ENCODE results near the gene WNT16. TPM values are rescaled to one million over a fixed set of nuclear protein-coding genes. Genes with fewer than 3 reads are reported as not detected.
"Not testable (repeated sequence)": the region's sequence is repeated elsewhere in the genome, so short reads cannot be mapped to it uniquely, and the experiment has no call there.

Gene WNT16, protein sequence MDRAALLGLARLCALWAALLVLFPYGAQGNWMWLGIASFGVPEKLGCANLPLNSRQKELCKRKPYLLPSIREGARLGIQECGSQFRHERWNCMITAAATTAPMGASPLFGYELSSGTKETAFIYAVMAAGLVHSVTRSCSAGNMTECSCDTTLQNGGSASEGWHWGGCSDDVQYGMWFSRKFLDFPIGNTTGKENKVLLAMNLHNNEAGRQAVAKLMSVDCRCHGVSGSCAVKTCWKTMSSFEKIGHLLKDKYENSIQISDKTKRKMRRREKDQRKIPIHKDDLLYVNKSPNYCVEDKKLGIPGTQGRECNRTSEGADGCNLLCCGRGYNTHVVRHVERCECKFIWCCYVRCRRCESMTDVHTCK
- under 1 TPM in 1 of 4 donors, not detected in 3; 0.11 TPM for polyA plus RNA-seq (ENCODE audit: insufficient read length in 4 of 4)

DNA sequence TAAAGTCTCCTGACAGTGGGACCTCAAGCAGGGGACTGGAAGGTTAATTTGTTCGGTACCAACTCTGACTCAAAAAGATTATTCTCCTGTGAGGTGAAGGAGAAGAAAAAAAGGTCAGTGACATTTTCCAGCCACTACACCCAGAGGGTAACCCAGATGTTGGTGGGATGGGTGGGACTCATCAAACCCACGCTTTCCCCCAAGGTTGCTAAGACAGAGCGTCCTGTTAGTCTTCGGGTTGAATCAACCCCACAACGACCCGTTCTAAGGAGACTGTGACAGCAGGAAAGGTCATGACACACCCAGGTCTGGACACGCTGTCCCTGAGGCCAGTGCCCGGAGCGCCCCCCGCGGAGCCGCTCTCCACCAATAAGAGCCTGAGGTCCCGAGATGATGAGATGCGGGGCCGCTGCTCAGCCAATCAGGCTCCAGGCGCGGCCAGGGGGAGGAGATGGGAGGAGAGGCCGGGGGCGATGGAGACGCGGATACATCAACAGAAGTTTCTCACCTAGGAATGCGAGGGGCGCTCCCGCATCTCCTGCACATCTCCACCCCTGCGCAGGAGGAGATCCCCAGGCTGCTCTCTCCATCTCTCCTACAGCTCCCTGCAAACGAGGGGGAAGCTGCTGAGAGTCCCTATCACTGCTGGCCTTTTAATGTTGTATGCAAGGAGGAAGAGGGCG is at the start of gene WNT16:
Gene WNT16 (plus strand): TSS at position 493 of the 683 bp plus-strand sequence. CDS start 293 bp downstream, outside the sequence.
- no peak for DNase-seq (ENCODE audit: low read depth in 4 of 4, low spot score in 3 of 4)

DNA sequence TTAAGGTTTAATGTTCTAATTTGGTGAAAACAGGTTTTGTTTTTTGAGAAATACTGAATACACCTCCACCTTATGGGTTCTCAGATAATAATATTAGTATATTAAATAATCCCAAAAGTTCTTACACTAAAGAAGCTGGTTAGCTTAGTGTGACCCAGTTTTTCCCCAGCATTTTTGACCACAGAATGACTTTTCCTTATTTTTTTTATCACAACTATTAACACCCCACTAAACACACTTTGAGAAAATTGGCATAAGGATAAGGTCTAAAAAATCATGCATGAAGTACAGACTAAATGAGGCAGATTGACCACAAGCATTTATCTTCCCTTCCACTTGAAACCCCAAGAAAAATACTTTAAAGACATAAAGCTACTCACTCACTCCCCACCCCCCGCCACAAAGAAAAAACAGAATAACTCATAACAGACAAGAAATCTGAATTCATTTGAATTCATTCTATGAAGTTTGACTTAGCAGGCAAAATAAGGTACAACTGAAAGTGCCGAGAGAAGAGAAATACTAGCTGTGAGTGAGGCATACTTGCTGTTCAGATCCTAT is 49.7 kb upstream of the WNT16 start:
- DNase-seq (ENCODE audit: low read depth in 4 of 4, low spot score in 3 of 4): no peak

DNA sequence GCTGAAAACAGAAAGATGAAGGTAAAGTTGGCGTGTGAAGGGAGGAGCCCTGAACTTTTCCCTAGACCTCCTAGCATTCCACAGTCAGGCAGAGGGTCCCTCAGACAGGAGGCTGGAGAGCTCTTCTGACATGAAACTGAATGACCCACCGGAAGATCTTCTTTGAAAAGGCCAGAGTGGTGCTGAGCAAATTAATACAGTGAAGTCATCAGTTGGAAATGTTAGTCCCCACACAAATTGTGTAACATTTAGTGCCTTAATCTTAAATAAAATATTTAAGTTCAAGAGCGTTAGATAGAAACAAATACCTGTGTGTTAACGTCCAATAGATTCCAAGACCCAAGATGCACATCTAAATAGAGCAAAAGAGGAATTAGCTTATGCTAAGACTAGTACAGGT is 49.0 kb upstream of the WNT16 start:
- DNase-seq (ENCODE audit: low read depth in 4 of 4, low spot score in 3 of 4): no peak

DNA sequence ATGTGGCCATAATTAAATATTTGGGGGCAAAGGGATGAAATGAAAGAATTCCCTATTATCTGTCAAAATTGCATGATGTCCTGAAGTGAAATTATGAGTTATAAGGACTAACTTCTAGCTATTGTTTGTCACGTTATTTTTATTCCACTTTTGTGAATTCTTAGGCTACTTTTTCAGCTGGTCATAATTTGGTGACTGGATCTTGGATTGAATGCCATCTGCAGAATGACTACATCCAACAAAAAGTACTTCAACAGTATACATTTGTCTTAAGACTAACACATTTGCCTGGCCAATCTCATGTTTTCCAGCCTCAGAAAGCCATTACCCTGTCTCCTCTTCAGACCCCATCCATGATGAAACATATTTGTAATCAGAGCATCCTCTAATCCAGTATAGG is 48.1 kb upstream of the WNT16 start:
- no peak for DNase-seq (ENCODE audit: low read depth in 4 of 4, low spot score in 3 of 4)

DNA sequence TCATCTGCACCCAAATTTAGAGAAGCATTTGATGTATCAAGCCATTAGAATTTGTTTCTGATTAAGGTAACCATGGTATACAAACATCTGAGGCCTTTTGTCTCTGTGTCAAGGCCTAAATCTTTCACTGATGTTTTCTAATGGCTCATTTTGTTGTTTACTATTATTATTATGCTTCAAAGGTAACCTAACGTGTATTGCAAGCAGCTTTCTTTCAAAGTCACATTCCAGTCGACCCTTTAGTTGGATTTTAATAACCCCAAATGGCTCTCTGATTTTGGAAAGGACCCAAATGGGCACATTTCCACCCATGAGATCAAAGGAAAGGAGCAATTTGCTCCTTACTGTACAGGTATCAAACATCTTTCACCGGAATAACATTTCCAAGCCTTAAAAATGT is 46.7 kb upstream of the WNT16 start:
- DNase-seq (ENCODE audit: low read depth in 4 of 4, low spot score in 3 of 4): no peak

DNA sequence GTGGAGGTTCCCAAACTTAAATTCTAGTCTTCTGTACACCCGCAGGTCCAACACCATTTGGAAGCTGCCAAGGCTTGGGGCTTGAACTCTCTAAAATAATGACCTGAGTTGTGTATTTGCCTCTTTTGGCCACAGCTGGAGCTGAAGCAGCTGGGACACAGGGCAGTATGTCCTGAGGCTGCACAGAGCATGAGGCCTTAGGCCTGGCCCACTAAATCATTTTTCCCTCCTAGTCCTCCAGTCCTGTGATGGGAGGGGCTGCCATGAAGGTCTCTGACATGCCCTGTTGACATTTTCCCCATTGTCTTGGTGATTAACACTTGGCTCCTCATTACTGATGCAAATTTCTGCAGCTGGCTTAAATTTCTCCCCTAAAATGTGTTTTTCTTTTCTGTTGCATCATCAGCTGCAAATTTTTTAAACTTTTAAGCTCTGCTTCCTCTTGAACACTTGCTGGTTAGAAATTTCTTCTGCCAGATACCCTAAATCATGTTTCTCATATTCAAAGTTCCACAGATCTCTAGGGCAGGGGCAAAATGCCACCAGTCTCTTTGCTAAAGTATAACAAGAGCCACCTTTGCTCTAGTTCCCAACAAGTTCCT is 43.6 kb upstream of the WNT16 start:
- no peak for DNase-seq (ENCODE audit: low read depth in 4 of 4, low spot score in 3 of 4)

DNA sequence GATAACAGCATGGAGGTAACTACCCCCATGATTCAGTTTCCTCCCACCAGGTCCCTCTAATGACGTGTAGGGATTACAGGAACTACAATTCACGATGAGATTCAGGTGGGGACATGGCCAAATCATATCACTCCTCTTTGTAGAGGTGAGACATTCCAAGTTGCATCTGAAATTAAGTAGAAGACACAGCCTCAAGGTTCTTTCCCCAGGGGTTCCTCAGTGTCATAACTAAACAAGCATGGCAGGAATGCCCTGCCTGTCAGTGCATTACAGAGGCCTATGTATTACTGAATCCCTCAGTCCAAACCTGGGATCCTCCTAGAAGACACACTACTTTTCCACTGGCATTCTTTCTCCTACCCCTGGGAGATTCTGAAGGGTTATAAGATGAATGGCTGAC is 42.6 kb upstream of the WNT16 start:
- DNase-seq (ENCODE audit: low read depth in 4 of 4, low spot score in 3 of 4): no peak

DNA sequence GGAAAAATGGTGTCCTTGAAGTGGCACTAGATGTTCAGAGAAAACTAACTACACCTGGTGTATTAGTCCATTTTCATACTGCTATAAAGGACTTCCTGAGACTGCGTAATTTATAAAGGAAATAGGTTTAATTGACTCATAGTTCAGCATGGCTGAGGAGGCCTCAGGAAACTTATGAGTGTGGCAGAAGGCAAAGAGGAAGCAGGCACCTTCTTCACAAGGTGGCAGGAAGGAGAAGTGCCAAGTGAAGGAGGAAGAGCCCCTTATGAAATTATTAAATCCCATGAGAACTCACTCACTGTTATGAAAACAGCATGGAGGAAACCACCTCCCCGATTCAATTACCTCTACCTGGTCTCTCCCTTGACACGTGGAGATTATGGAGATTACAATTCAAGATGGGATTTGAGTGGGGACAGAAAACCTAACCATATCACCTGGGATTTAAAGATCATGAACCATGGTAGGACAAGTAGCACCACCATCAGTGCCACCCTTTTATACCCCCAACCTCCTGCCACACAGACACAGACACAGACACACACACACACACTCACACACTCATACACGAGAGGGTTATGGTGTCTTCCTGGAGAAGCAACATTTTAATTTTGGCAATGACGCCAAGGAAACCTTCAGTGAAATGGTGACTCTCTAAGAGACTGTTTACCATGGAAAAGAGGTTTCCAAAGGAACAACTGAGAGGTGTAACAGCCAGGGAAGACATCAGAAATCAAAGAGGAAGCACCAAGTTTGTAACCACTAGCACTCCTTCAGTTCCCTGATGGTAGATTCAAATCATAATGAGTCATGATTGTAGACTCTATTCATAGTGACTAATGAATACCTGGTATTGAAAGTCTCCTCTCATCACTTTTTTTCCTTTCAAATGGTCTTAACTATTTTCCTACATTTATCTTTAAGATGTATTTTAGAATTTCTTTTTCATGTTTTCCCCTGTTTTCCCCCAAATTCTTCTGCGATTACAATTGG is 41.8 kb upstream of the WNT16 start:
- DNase-seq (ENCODE audit: low read depth in 4 of 4, low spot score in 3 of 4): no peak

DNA sequence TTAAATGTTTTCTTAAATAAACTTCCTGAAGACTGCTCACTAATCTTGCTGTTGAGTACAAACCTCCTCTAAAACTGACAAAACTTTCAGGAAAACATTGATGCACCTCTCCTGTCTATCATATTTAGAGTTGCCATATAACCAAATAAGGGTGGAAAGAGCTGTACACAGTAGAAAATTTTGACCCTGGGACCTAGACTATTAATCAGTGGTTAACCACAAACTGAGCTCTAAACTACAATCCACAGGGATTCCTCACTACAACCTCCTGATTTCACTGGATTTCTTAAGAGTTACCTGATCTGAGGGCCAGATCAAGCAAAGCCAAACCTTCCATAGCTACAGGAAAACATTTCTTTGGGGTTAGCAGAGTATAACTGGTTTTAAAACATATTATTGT is 39.9 kb upstream of the WNT16 start:
- no peak for DNase-seq (ENCODE audit: low read depth in 4 of 4, low spot score in 3 of 4)

DNA sequence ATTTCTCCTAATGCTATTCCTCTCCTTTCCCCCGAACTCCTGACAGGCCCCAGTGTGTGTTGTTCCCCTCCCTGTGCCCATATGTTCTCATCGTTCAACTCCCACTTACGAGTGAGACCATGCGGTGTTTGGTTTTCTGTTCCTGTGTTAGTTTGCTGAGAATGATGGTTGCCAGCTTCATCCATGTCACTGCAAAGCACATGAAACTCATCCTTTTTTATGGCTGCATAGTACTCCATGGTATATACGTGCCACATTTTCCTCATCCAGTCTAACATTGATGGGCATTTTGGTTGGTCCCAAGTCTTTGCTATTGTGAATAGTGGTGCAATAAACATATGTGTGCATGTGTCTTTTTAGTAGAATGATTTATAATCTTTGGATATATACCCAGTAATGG is 38.9 kb upstream of the WNT16 start:
- DNase-seq (ENCODE audit: low read depth in 4 of 4, low spot score in 3 of 4): not testable (repeated sequence)

DNA sequence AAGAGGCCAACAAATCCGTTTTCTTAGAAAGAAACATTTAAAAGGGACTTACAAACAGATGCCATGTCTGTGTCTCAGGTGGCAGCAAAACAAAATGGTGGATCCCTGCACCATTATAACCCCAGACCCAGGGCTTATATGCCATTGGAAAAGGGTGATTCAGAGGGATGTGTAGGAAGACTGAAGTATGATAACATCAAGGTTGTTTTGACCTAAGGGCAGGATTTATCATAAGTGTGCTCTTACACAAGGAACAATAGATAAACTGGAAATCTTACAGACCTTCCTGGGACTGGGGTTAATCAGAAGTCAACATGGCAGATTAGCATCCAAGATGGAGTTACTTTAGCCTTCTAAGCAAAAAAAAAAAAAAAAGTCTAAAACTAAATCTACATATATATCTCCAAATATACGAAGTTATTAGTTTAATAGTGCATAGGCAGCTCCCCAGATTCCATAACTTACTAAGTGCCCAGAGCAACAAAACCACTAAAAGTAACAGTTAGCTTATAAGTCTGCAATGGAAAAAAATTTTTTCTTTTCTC is 34.3 kb upstream of the WNT16 start:
- DNase-seq (ENCODE audit: low read depth in 4 of 4, low spot score in 3 of 4): no peak

DNA sequence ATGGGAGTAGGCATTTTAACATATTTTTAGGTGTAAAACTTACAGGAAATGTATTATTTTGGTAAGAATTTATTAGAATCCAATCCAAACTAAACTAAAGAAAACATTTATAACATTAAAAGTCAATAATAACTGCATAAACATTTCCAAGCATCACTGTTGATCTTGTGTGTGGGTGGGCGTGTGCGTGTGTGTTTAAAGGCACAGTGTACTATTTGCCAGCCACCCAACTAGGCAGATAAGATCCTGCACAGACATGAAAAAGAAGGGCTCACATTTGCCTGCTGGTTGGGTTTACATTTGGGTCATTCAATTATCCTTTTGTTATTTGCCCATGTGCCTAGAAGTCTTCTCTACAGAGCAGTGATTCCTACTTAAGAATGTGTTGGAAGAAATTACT is 31.0 kb upstream of the WNT16 start:
- DNase-seq (ENCODE audit: low read depth in 4 of 4, low spot score in 3 of 4): no peak

DNA sequence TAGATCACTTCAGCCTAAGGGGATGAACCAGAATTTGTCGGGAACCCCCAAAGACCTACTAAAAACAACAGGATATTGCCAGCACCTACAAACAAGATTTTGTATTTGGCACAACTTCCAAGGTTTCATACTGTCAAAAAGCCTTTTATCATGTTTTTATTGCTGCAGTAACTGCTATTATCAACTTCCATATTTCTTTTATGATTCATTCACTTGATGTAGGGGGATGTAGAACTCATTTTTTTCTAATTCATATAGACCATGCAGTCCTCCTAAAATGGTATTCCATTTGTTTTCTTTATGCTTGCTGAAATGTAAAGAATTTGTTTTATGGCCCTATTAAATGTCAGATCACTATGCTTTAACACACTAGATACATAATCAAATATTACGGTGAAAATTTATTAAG is 30.0 kb upstream of the WNT16 start:
- DNase-seq (ENCODE audit: low read depth in 4 of 4, low spot score in 3 of 4): no peak

DNA sequence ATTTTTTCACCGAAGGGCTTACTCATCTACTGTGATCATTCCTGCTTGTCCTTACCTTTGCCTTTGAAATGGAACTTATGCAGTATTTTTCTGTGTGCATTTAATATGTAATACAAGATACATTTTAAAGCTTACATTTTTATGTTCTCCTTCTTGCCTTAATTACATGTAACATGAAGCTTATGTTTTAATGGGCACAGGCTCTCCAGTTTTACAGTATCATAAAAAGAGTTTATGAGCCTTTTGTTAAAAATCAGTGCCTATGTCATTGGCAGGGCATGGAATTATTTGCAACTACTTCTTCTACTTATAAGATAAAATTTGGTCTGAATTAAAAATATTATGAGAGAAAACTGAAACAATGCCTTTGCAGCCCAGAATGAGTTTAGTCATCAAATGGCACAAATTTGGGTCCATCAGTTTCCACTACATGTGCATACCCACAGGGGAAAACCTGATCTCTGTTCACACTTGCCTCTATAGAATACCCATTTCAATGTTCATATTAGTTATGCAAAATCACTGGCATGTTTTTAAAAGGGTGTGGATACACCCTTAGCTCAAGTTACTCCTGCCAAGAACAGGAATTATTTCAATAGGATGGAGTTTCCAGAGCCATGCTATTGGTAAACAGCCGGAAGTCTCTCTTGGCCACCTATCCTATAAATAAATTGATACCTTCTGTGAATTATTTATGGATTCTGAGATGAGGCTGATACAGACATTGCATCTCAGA is 27.9 kb upstream of the WNT16 start:
- no peak for DNase-seq (ENCODE audit: low read depth in 4 of 4, low spot score in 3 of 4)

DNA sequence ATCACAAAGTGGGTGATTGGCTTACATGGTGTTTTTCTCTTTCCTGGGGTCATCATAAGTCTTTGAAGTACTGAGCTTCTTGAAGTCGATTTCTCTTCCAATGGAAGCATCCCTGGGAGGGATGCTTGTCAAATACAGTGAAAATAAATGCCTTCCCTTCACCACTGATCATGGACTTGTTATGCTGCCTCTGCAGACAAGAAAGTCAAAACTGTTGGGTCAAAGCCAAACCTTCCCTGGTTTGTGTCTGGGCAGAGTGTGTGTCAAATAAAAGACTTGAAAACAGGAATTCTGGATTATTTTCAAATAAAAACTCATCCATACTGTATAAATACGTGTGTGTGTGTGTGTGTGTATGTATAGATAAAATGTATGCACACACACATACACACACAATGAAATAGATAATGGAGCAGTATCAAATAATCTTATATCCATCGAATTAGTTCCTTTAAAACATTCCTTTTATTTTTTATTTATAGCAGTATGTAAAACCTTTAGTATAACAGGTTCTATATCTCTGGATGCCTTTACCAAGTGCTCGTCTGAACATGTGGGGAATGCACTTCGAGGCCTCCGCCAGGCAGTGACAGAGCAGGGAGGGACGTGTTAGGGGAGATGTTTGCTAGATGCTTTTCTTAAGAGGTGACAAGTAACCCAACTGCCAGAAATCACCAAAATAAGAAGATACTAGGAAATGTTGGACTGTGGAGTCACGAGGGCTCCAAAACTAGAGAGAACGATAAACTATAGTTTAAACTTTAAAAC is 27.2 kb upstream of the WNT16 start:
- DNase-seq (ENCODE audit: low read depth in 4 of 4, low spot score in 3 of 4): no peak

DNA sequence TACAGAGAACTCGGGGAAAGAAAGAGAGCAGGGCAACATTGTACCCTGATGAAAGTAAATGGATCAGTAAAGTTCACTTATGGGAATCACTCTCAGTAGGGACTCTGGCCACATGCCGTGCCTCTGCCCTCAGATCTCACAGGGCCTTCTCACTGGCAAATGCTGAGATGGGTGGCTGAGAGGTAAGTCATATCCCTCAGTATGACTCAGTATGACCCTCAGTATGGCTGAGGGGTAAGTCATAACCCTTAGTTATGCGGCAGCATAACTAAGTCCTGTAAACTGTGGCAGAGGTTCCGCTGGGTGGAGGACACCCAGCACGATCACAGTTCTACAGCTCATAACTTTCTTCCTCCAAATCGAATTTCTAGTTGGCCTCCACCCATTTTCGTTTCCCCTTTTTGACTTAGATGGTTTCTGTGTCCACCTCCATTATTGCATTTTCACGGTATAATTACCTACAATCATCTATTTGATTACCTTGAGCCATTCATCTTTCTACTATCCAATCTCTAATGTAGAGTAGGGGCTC is 26.5 kb upstream of the WNT16 start:
- no peak for DNase-seq (ENCODE audit: low read depth in 4 of 4, low spot score in 3 of 4)

DNA sequence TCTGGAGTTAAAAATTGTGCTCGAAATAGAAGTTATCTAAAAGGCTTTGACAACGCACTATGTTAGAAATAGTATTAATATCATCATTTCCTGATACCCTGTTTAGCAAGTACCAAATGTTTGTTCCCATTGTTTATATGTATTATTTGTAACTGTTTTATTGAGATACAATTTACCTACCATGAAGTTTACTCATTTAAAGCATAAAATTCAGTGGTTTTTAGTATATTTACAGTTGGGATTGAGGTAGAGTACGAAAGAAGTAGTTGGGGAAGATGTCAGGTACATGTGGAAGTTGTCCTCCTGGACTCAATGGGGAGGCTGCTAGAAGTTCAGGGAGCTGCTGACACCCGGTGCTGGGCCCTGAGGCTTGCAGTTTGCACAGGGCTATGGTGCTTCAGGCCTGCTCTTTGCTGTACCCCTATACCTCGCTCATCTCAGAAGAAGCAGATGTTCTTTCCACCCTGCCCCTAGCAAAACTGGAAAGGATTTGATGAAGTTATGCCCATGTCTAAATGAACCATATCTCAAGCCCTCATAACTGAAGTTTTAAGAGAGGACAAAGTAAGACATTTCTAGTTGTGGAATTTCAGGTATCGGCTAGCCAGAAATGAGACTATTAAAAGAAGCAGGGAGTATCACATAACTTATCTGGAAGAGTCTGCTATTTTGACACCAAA is 25.2 kb upstream of the WNT16 start:
- DNase-seq (ENCODE audit: low read depth in 4 of 4, low spot score in 3 of 4): no peak

Data from left renal pelvis (tissue), 4 donors.